T-helper 2 cell treated with Interferon-gamma antibody and Interleukin-4, amounts not matched to agents 100 ng/mL and 5 ng/mL, for 36 hours (primary cell): ENCODE data around the gene NTN3. TPM values are rescaled to one million over a fixed set of nuclear protein-coding genes. Genes with fewer than 3 reads are reported as not detected.
"Not testable (repeated sequence)": the region's sequence is repeated elsewhere in the genome, so short reads cannot be mapped to it uniquely, and the experiment has no call there.

ENCODE experiments used
- intact Hi-C: fragments of 100-400 bp; cut with micrococcal nuclease; formaldehyde crosslinking; loops from one replicate; pipeline ENCODE4 v1.15.1; 2023
- total RNA-seq: library from RNA; stranded (reverse); gene quantifications from 2 replicates; pipeline ENCODE4 v1.2.3, GENCODE V29; 2022

Gene NTN3
- total RNA-seq, 1 donor from 2014 or later = not detected

GRCh38 chr16:2439598-2439997 is 31.5 kb upstream of the NTN3 start:
- intact Hi-C loops = no loop called here

- intact Hi-C loops = not testable (repeated sequence)
These were observed 29.8 kb upstream of the NTN3 start for GRCh38 chr16:2441143-2441804.

GRCh38 chr16:2443555-2443954 is 27.5 kb upstream of the NTN3 start:
- intact Hi-C loops = no loop called here

GRCh38 chr16:2447920-2448583 is 23.0 kb upstream of the NTN3 start:
- intact Hi-C loops = no loop called here

GRCh38 chr16:2449118-2449517 is 22.0 kb upstream of the NTN3 start:
- intact Hi-C loops = no loop called here

GRCh38 chr16:2450535-2450934 is 20.6 kb upstream of the NTN3 start:
- intact Hi-C loops = no loop called here

- intact Hi-C loops = no loop called here
These were observed 20.1 kb upstream of the NTN3 start for GRCh38 chr16:2450975-2451381.

GRCh38 chr16:2451851-2452320 is 19.2 kb upstream of the NTN3 start:
- intact Hi-C loops = no loop called here

- intact Hi-C loops = no loop called here
These were observed 18.4 kb upstream of the NTN3 start for GRCh38 chr16:2452650-2453049.

- intact Hi-C loops = no loop called here
These were observed 15.8 kb upstream of the NTN3 start for GRCh38 chr16:2455081-2455845.

GRCh38 chr16:2456551-2457153 is 14.4 kb upstream of the NTN3 start:
- intact Hi-C loops = no loop called here

GRCh38 chr16:2457267-2457666 is 13.8 kb upstream of the NTN3 start:
- intact Hi-C loops = no loop called here

GRCh38 chr16:2457946-2458345 is 13.2 kb upstream of the NTN3 start:
- intact Hi-C loops = no loop called here

- intact Hi-C loops = loop anchor here (1.0 kb wide), 1 partner anchor 15 kb away; no protein-coding TSS in a partner anchor
These were observed 12.0 kb upstream of the NTN3 start for GRCh38 chr16:2458887-2459646.

- intact Hi-C loops = loop anchor here (1.0 to 2.0 kb wide), 2 partner anchors 14 to 31 kb away; partner anchors contain the start of gene CCNF
These were observed 11.3 kb upstream of the NTN3 start, which contains the start of gene TEDC2 for GRCh38 chr16:2459647-2460390. TSS of gene TEDC2 (plus strand) at chr16:2460109. CDS start at chr16:2460145, 36 bp downstream.

- intact Hi-C loops = loop anchor here (2.0 kb wide), 1 partner anchor 32 kb away; the partner anchor contains the start of gene CCNF
These were observed 10.7 kb upstream of the NTN3 start for GRCh38 chr16:2460391-2460713.

- intact Hi-C loops = loop anchor here (2.0 kb wide), 1 partner anchor 32 kb away; the partner anchor contains the start of gene CCNF
These were observed 10.2 kb upstream of the NTN3 start for GRCh38 chr16:2460916-2461315.

- intact Hi-C loops = no loop called here
These were observed 8.8 kb upstream of the NTN3 start for GRCh38 chr16:2462031-2462866.

- intact Hi-C loops = no loop called here
These were observed 6.8 kb upstream of the NTN3 start for GRCh38 chr16:2464333-2464732.
